GOT3 (cell line): Measurements from ENCODE around the gene BOK.

Experiments used
- DNase-seq: peaks from one replicate; lab custom pipeline; 2025; ENCODE audit warnings: mixed read lengths; lab: John Stamatoyannopoulos, UW

BOK gene

DNA sequence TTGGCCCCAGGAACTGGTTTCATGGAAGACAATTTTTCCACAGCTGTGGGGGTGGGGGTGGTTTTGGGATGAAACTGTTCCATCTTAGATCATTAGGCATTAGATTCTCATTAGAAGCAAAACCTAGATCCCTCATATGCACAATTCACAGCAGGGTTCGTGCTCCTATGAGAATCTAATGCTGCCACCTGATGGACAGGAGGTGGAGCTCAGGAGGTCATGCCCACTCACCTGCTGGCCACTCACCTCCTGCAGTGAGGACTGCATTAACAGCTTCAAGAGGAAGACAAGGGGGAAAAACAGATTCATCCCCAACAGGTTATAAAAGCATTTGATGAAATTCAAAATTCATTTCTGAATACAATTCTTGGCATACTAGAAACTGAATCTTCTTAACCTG, 39.9 kb downstream of the BOK start:
- no peak for DNase-seq

DNA sequence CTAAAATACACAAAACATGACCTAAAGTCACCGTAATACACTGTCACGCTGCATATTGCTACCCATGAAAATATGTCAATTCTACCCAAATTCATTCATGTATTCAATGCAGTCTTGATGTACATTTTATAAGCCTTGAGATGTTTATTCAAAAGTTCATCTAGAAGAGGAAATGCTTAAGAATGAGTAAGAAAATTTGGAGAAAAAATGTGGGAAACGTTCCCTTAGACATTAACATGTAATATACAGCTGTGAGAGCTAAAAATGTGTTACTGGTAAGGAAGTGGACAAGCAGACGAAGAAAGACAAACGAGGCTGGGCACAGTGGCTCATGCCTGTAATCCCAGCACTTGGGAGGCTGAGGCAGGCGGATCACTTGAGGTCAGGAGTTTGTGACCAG, 41.1 kb downstream of the BOK start:
- DNase-seq = no peak

- DNase-seq = no peak
Measured at GRCh38 chr2:241601841-241602240, 43.3 kb downstream of the BOK start.

DNA sequence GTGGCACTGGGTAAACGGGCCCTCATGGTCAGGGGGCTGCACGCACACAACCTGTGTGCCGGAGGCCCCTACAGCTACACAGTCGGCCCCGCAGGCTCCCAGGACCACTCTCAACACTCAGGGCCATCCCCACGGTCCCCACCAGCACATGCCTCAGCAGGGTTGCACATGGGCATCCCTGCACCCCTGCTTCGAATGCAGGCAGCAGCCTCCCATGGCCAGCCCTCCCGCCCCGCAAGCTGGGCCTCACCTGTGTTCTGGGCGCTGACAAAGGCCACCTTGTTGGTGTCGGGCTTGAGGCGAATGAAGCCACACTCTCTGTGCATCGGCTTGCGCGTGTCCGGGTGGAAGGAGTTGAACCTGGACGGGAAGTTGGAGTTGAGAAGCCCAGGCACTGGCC, 44.2 kb downstream of the BOK start:
- DNase-seq = no peak

GRCh38 chr2:241603686-241604085, 45.1 kb downstream of the BOK start:
- no peak for DNase-seq

GRCh38 chr2:241606186-241606585, 47.6 kb downstream of the BOK start:
- DNase-seq = no peak

DNA sequence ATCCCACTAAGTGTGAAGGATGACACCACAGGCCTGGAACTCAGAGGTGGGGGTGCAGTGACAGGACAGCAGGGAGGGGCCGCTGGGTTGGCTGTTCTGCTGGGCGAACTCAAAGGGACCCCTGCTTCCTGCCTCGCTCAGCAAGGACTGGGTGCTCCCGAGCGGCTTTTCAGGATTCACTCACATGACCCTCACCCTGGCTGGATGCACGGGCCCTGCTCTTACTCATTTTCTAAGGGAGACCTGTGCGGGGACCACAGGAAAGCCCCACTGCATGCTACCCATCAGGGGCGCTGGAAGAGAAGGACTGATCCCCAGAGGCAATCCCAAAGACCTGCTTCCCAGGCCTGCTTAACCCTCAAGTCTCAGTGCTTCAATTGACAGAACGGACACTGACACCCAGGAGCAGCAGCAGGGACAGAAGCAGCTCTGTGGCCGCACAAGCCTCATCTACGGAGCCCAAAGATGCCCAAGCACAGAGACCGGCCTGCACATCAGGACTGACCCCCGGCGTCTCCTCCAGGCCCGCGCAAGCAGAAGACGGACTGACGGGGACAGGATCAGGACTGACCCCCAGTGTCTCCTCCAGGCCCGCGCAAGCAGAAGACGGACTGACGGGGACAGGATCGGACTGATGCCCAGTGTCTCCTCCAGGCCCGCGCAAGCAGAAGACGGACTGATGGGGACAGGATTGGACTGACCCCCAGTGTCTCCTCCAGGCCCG, 48.8 kb downstream of the BOK start:
- DNase-seq = no peak

DNA sequence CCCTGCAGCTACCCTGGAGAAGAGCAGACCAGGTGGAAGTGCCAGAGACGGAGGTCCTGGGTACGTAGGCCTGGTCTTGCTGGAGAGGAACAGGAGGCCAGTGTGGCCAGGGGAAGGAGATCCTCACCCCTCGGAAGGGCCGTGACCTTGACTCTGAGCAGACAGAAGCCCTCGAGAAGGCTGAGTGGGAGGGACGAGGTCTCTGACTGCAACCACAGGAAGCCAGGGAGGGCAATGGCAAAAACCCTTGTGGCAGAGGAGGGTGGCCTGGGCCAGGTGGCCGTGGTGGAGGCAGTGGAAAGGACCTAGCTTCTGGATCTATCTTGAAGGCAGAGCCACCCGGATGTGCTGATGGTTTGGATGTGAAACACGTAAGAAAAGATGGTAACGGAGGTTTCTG, 50.3 kb downstream of the BOK start:
- no peak for DNase-seq

GRCh38 chr2:241609859-241610793, 51.6 kb downstream of the BOK start:
- peak; percentile 16 for DNase-seq

DNA sequence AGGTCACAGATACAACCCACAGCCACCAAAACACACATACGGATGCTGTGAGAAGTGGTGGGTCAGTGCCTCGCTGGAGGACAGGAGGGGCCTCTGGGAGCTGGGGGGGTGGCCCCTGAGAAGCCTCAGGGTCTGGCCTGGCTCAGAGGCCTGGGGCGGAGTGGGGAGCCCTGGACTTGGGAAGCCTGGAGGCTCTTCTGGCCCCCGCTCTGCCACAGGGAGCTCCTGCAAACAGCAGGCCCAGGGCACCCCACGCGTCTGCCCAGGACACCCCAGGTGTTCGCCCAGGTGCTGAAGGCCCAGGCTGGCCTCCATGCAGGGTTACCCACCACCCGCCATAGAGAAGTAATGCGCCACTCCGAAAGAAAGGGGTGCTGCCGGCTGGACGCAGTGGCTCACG, 52.5 kb downstream of the BOK start:
- no peak for DNase-seq

GRCh38 chr2:241612156-241613016, 53.8 kb downstream of the BOK start:
- DNase-seq = no peak

DNA sequence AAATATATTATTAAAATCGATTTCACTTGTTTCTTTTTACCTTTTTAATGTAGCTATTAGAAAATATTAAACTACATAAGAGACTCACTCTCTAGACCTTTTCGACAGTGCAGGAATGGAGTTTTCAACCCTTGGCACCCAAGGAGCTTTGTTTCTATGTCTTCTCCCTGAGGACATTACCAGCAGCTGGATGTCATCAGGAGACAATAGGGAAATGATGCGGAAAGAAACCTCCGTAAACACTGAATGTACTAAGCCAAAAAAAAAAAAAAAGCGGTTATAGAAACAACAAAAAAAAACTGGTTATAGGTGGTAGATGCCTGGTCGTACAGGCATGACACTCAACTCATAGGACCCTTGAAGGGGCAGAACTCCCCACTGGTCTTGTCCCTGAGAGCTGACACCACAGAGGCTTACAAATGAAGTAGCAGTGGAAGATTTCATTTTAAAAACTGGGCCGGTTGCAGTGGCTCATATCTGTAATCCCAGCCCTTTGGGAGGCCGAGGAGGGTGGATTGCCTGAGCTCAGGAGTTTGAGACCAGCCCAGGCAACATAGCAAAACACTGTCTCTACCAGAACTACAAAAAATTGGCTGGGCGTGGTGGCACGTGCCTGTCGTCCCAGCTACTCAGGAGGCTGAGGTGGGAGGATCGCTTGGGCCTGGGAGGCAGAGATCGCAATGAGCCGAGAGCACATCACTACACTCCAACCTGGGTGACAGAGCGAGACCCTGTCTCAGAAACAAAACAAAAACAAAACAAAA, 54.7 kb downstream of the BOK start:
- no peak for DNase-seq

- DNase-seq = no peak
Measured at GRCh38 chr2:241615041-241615440, 56.5 kb downstream of the BOK start.

DNA sequence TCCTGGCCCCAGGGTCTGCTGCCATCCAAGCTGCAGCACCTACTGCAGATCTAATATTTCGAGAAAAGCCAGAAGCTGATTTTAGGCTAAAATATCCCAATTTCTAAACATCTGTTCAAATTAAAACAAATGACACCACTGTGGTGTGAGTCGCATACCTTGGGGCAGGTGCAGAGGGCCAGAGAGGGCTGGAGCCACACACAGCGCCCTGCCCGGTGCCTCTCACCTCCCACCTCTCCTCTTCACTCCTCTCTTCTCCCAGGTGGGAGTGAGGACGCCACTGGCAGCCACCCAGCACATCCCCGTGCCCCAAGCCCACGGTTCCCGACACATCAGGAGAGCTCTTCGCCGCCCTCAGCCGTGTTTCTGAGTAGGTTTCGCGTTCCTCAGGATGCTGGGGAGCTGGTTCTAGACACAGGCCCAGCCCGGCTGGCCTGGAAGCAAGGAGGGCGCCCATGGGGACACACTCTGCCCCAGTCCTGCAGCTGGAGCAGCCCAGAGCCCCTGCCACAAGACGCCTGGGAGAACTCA, 57.0 kb downstream of the BOK start:
- DNase-seq = no peak

GRCh38 chr2:241616168-241617125, 57.9 kb downstream of the BOK start:
- no peak for DNase-seq

DNA sequence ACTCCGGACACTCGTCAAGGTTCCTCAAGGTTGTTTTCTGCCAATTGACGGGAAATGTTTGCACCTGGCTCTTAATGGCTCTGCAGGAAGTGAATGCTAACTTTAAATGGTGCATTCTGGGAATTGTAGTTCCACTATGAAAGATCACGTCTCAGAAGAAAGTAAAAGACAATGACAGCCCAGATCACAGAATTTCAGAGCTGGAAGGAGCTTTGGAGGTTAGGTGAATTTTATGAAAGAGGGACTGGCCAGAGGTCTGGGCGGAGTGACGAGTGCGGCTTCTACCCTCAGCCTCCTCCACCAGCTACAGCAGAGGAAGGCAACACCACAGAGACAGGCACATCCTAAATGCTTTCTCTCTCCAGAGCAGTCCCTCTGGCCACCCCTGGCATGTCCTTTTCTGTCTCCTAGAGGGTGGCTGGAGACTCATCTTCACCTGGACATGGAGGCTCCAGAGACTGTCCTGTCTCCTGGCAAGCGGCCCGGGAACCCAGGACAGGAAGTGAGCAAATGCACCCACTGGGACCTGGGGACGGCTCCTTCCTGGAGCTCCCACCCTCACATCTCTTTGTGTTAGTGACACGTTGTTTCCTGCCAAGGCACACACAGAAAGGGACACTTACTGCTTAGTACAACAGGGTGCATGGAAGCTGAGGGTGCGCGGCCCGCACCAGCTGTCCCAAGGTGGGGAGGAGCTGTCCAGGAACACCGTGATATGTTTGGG, 59.0 kb downstream of the BOK start:
- no peak for DNase-seq

DNA sequence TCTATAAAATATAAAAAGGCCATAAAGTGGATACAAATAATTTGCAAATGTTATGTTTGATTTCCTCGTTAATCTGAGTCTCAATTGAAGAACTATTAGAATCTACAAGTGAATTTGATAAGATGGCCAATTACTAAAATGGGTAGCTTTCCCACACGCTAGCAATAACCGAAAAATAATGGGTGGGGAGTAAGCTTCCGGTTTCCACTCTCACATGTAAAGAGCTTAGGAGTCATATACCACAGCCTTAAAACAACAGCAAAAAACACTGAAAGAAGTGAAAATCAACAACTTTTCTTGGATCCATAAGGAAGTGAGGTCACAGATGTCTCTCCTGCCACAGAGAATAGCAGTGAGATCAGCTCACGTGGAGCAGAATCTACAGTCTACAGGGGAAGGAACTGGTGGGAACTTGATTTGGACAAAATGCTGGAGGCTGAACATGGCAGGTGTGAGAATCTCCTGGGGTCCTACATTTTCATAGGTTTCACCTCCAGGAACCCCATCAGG, 59.8 kb downstream of the BOK start:
- DNase-seq = no peak

- no peak for DNase-seq
Measured at GRCh38 chr2:241618829-241619228, 60.3 kb downstream of the BOK start.
